GM18505 (cell line): ENCODE data around the gene TRABD2A.
A peak's percentile ranks its signal among the peaks of the same experiment; 100 is the strongest.

ENCODE experiments used
- ATAC-seq: cut with Tn5 transposase; IDR thresholded peaks from one replicate; pipeline ENCODE4 v1.9.1; 2021; ENCODE audit not compliant: unreplicated experiment
- POLR2A ChIP-seq: IDR thresholded peaks from 4 replicates; pipeline ENCODE4 v1.6.1; 2011; ENCODE audit warnings: borderline replicate concordance; ENCODE audit not compliant: insufficient read depth, insufficient read length; ENCODE audit errors: extremely low read depth

Gene TRABD2A

DNA sequence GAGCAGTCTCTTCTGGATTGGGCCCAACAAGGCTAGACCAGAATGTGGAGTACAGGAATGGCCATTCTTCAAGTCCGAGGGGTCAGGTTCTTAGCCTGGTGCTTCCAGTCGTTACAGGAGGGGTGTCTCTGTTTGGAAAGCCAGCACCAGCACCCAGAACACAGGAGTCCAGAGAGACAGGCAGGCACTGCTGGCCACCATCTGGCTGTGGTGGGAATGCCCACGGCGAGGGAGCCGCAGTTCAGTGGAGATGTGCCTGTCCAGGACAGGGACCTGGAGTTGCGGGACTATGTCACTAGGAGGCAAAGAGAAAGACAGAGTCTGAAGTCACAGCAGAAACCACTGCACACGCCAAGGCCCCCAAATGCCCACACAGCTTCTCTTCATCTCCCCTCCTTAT, 59.1 kb downstream of the TRABD2A start:
- no peak for TF ChIP-seq POLR2A
- no peak for ATAC-seq

DNA sequence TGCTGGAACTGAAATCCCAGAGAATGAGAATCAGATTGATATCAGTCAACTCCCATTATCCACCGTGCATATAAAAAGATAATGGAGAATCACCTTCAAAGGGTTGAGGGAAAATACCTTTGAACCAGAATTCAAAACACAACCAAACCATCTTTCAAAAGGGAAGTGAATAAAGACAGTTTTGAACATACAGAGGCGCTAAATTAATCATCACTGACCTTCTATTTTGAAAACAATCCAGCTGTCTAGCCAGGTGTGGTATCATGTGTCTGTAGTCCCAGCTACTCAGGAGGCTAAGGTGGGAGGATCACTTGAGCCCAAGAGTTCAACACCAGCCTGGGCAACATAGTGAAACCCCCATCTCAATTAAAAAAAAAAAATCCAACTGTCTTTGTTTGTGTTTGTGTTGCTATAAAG, 63.6 kb downstream of the TRABD2A start:
- ATAC-seq: peak; percentile 90
- TF ChIP-seq POLR2A: no peak

DNA sequence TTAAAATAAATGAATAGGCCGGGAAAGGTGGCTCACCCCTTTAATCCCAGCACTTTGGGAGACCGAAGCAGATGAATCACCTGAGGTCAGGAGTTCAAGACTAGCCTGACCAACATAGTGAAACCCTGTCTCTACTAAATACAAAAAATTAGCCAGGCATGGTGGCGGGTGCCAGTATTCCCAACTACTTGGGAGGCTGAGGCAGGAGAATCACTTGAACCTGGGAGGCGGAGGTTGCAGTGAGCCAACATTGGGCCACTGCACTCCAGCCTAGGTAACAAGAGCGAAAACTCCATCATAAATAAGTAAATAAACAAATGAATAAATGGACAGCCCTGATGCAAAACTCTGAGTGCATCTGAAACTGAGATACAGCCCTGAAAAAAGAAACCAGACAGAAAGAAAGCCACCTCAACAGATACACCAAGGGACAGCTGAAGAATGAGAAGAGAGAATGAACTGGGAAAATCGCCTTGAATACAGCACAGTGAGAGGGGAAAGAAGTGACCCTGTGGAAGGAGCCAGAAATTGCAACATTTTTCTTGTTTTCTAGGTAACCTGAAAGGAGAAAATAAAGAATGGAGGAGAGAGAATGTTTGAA, 64.4 kb downstream of the TRABD2A start:
- peak; percentile 65 for ATAC-seq
- no peak for TF ChIP-seq POLR2A

DNA sequence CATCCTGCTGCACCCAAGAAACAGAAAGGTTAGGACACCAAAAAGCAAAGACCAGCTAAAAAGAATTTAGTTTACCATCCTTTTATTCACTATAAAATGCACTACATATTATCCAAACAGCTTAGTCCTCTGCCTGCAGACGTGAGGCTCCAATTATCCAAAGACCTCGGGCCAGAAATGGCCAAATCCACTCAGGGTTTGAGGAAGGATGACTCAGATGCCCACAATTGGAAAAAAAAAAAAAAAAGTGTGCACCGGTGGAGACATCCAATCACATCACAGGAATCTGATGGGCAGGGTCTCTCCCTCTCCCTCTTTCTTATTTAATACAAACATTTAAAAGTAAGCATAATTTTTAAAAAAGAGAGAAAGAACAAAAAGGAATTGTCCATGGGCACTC, 65.7 kb downstream of the TRABD2A start:
- ATAC-seq: no peak
- no peak for TF ChIP-seq POLR2A

DNA sequence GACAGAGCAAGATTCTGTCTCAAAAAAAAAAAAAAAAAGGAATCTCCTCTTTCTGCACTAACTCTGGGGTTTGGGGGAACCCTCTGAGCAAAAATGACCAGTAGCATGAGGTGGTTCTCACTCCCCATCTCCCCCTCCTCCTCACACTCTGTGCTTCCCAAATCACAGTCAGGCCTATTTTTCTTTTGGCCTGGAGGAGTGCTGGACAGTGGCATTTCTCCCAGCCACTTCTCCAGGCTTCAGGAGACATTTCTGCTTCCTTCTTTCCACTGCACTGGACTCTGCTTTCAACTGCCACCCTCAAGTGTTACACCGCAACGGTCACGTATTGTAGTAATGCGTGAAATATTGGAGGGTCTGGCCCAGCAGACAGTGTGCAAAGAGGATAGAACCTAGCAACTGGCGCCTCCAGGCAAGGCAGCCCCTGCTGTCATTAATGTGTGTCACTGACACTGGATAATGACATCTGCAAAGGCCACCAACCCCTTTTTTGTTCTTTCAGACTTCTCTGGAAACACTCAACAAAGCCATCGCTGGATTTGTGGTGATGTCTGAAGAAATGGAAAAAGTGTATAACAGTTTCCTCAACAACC, 68.9 kb downstream of the TRABD2A start:
- no peak for TF ChIP-seq POLR2A
- ATAC-seq: no peak

DNA sequence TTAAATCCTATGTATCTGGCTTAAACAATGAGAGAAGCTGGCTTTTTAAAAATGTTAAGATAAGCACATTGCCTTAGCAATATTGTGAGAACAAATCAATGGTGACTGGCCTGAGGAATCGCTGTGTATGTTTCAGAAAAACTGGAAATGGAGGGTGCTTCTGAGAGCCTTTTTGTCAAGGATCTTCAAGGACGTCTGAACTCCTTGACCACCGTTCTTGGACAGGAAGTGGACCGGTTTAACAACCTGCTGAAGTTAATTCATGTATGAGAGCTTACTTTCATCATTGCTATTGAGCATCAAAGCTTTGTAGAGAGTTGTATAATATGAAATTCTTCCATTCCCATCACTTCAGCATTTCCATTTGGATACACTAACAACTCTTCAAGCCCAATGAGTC, 72.6 kb downstream of the TRABD2A start:
- no peak for ATAC-seq
- TF ChIP-seq POLR2A: no peak

DNA sequence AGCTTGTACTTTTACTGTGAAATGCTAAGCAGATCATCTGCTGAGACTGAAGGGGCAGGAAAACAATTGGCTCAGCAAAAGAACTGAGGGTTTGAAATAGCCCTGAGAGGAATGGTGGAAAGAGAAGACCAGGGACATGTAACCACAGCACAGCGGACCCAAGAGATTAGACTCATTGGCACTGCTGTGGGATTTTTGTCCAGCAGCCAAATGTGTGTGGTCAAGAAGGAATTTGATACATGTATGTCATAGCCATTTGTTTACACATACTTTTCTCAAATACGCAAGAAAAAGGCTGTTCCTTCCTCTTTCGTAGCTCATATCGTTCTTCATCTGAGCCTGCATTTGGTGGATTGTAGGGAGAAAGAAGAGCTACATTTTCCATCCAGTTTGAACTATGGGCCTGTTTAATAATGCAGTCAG, 73.8 kb downstream of the TRABD2A start:
- ATAC-seq: no peak
- no peak for TF ChIP-seq POLR2A

DNA sequence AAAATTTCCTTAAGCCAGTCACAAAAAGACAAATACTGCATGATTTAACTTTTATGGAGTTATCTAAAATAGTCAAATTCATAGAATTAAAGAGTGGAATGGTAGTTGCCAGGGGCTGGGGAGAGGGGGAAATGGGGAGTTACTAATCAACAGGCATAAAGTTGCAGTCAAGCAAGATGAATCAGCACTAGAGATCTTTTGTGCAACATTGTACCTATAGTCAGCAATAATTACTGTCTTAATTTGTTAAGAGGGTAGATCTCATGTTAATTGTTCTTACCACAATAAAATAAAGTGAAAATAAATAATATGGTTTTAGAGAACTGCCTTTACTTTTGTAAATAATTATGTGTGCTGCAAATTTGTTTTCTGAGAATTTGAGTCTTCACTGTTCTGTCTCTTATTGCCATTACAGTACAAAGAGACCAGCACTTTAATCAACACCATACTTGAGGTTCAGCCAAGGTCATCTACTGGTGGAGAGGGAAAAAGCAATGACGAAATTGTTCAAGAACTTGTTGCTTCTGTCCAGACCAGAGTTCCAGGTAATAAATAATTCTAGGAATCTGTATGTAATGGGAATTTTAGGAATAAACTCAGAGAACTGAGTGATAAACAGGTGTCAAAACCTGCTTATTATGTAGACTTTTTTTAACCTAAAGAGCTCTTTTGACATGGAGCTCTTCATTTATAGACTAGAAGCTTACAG, 75.5 kb downstream of the TRABD2A start:
- no peak for TF ChIP-seq POLR2A
- ATAC-seq: no peak

DNA sequence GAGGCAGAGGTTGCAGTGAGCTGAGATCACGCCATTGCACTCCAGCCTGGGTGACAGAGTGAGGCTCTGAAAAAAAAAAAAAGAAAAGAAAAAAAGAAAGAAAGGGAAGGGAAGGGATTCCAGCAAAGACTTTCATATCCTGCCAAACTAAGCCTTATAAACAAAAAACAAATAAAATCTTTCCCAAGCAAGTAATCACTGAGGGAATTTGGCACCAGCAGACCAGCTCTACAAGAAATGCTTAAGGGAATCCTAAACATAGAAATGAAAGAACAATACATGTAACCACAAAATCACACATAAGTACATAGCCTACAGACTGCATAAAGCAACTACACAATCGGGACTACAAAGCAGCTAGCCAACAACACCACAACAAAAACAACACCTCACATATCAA, 79.1 kb downstream of the TRABD2A start:
- TF ChIP-seq POLR2A: no peak
- ATAC-seq: no peak

DNA sequence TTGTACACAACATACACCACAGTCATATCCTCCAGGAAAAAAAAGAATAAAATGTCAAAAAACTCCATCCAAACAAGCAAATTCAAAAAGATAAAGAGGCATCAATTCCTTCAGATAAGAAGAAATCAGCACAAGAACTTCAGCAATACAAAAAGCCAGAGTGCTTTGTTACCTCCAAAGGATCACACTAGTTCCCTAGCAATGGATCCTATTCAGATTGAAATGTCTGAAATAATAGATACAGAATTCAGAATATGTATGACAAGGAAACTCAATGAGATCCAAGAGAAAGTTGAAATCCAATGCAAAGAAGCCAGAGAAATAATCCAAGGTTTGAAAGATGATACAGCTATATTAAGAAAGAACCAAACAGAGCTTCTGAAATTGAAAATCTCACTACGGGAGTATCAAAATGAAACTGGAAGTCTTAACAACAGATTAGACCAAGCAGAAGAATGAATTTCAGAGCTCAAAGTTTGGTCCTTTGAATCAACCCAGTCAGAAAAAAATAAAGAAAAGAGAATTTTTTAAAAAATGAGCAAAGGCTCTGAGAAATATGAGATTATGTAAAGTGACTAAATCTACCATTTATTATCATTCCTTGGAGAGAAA, 80.6 kb downstream of the TRABD2A start:
- TF ChIP-seq POLR2A: no peak
- ATAC-seq: peak; percentile 85

DNA sequence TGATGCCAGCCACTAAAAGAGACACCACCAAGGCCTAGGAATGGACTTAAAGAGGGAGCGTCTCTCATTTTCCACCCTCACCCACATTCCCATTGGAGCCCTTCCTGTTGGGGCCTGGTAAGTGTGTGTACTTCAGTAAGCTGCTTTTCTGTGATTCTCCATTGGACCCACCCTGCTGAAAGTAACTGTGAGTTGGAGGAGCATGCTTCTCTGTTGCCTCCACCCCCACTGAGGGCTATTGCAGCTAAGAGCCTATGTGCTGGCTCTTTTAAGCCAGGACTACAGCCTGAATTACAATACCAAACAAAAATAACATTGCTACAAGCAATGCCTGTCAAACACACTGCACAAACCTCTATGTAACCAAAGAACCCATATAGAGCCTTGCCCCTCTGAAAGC, 81.1 kb downstream of the TRABD2A start:
- no peak for TF ChIP-seq POLR2A
- ATAC-seq: peak; percentile 5

DNA sequence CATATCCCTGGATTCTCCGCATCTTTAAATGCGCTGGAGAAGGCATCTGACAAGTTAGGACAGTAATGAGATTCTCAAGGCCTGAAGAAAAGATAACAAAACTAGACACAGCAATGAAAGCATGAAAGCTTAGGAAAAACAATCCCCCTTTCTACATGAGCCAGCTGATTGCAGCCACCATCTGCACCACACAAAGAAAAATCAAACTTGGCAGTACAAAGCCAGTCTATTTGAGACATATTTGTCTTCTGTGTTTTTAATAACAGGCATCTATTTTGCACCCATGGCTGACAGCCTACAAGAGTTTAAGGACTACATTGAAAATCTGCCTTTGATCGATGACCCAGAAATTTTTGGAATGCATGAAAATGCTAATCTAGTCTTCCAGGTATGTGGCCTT, 83.6 kb downstream of the TRABD2A start:
- no peak for TF ChIP-seq POLR2A
- no peak for ATAC-seq

DNA sequence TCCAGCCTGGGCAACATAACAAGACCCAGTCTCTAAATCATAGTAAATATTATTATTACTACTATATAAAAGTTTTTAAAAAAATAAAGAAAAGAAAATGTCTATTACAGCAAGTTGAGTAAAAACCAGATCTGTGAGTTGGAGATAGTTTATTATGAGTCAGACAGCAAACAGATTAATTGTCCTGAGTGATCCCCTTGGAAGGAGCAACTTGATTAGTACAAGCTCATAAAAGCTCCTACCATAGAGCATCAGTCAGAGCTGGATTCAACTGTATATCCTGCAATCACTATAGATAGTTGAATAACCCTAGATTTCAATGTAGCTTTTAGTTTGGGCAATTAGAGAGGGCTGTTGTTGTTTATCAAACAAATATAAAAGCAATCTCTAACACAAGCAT, 84.1 kb downstream of the TRABD2A start:
- no peak for TF ChIP-seq POLR2A
- ATAC-seq: no peak

DNA sequence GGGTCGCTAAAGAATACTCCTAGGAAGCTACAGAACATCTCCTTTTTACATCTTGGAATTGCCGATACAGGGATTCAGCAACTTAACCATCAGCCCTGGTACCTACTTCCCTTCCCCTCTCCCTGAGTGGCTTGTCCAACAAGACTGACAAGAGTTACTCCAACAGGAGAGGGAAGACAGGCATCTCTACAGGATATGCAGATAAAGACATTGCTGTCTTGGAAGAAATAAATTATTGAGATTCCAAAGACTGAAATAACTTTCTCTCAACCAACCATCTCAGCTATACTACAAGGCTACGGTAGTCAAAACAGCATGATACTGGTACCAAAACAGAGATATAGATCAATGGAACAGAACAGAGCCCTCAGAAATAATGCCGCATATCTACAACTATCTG, 87.2 kb downstream of the TRABD2A start:
- TF ChIP-seq POLR2A: no peak
- no peak for ATAC-seq
